HepG2 (cell line): ENCODE data around the gene LRP10.

Experiments used
- BRCA1 ChIP-seq: sonication (generic); formaldehyde crosslinking; IDR thresholded peaks from 2 replicates; pipeline ENCODE4 v1.4.0; 2020; ENCODE audit warnings: missing genetic modification reagents
- HMG20B ChIP-seq: conservative IDR thresholded peaks from 2 replicates; pipeline ENCODE4 v1.6.1; 2016; ENCODE audit warnings: missing genetic modification reagents, missing compliant biosample characterization
- IKZF1 ChIP-seq: fragments of 450-650 bp; IDR thresholded peaks from 2 replicates; pipeline ENCODE4 v1.7.1; 2016
- RAD21 ChIP-seq: fragments of 450-650 bp; formaldehyde crosslinking; IDR thresholded peaks from 2 replicates; pipeline ENCODE4 v1.5.0; 2020; ENCODE audit warnings: mild to moderate bottlenecking
- SP1 ChIP-seq, 2 experiments: fragments of 450-650 bp in 1 of 2; sonication (generic) in 1 of 2; formaldehyde crosslinking in 1 of 2; IDR thresholded peaks; 2 replicates each; pipeline versions ENCODE4 v1.4.0 to v1.6.1; 2016 to 2020; ENCODE audit warnings: missing genetic modification reagents in 1 of 2
- TF ChIP-seq, protein P1 (sequence below): sonication (generic); formaldehyde crosslinking; IDR thresholded peaks from 2 replicates; pipeline ENCODE4 v1.5.0; 2020; ENCODE audit warnings: mild to moderate bottlenecking, missing genetic modification reagents, moderate library complexity
- TF ChIP-seq, protein P2 (sequence below): sonication (generic); formaldehyde crosslinking; IDR thresholded peaks from 2 replicates; pipeline ENCODE4 v1.4.0; 2020; ENCODE audit warnings: missing genetic modification reagents, mild to moderate bottlenecking, borderline replicate concordance

DNA sequence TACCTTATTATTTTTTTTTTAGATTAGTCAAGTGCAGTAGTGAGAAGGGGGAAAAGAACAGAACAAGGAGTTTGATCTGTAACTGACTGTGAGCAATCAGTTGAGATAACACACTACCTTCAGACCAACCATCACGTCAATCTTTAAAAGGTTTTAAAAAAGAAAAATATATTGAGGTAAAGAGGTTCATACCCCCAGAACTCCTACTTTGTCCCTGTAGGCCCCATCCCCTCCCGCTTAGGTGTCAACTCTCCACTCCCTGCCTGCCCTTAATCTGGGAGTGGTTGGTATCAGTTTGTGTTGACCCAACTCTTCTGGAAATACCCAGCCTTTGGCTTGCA is 19.0 kb upstream of the LRP10 start:
- TF ChIP-seq, protein P1, sequence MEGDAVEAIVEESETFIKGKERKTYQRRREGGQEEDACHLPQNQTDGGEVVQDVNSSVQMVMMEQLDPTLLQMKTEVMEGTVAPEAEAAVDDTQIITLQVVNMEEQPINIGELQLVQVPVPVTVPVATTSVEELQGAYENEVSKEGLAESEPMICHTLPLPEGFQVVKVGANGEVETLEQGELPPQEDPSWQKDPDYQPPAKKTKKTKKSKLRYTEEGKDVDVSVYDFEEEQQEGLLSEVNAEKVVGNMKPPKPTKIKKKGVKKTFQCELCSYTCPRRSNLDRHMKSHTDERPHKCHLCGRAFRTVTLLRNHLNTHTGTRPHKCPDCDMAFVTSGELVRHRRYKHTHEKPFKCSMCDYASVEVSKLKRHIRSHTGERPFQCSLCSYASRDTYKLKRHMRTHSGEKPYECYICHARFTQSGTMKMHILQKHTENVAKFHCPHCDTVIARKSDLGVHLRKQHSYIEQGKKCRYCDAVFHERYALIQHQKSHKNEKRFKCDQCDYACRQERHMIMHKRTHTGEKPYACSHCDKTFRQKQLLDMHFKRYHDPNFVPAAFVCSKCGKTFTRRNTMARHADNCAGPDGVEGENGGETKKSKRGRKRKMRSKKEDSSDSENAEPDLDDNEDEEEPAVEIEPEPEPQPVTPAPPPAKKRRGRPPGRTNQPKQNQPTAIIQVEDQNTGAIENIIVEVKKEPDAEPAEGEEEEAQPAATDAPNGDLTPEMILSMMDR: no peak
- TF ChIP-seq HMG20B (CRISPR knock-in tag): no peak
- no peak for TF ChIP-seq BRCA1 (CRISPR knock-in tag)
- TF ChIP-seq, protein P2, sequence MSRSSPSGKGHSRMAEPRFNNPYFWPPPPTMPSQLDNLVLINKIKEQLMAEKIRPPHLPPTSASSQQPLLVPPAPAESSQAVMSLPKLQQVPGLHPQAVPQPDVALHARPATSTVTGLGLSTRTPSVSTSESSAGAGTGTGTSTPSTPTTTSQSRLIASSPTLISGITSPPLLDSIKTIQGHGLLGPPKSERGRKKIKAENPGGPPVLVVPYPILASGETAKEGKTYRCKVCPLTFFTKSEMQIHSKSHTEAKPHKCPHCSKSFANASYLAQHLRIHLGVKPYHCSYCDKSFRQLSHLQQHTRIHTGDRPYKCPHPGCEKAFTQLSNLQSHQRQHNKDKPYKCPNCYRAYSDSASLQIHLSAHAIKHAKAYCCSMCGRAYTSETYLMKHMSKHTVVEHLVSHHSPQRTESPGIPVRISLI (CRISPR knock-in tag): no peak
- no peak for TF ChIP-seq IKZF1
- no peak for TF ChIP-seq RAD21 (CRISPR knock-in tag)
- TF ChIP-seq SP1 (IDR thresholded peaks at IDR 0.05): no peak
- TF ChIP-seq SP1 (CRISPR knock-in tag; IDR thresholded peaks at IDR 0.05): no peak
